Neural cell (in vitro differentiated cells): ENCODE results near the gene TMEM139.

Source experiments
- CTCF ChIP-seq: fragments of 450-650 bp; IDR thresholded peaks from 2 replicates; pipeline ENCODE4 v1.5.1; 2014; ENCODE audit warnings: antibody characterized with exemption, mild to moderate bottlenecking, moderate library complexity; ENCODE audit not compliant: poor library complexity, severe bottlenecking
- EZH2 ChIP-seq: fragments of 200-600, 300-800 bp; shearing (Covaris generic), sonication (generic); IDR thresholded peaks from 2 replicates; pipeline ENCODE4 v1.6.1; 2014; ENCODE audit warnings: antibody characterized with exemption, low read length, borderline replicate concordance, mild to moderate bottlenecking; ENCODE audit not compliant: insufficient read depth, poor library complexity, severe bottlenecking
- MXI1 ChIP-seq: fragments of 450-650 bp; conservative IDR thresholded peaks from 2 replicates; pipeline ENCODE4 v1.6.1; 2014; ENCODE audit warnings: antibody characterized with exemption, mild to moderate bottlenecking; ENCODE audit not compliant: poor library complexity, severe bottlenecking
- RAD21 ChIP-seq: fragments of 450-650 bp; conservative IDR thresholded peaks from 2 replicates; pipeline ENCODE4 v1.6.1; 2014; ENCODE audit warnings: antibody characterized with exemption, mild to moderate bottlenecking, moderate library complexity
- REST ChIP-seq: IDR thresholded peaks from 2 replicates; pipeline ENCODE4 v1.6.1; 2012; ENCODE audit warnings: borderline replicate concordance

GRCh38 chr7:143318661-143319060, 33.9 kb downstream of the TMEM139 start:
- no peak for TF ChIP-seq CTCF
- no peak for TF ChIP-seq EZH2
- no peak for TF ChIP-seq MXI1
- no peak for TF ChIP-seq REST
- TF ChIP-seq RAD21: no peak
